Breast epithelium (tissue), 3 donors: ENCODE results near the gene SNTG2.

ENCODE experiments used
- CTCF ChIP-seq, 3 donors: fragments of 450-650 bp; IDR thresholded peaks; one replicate each; pipeline ENCODE4 v1.5.1; 2016 to 2017; ENCODE audit warnings: antibody characterized with exemption in 3 of 3, mild to moderate bottlenecking in 3 of 3, moderate library complexity in 3 of 3
- POLR2A ChIP-seq: fragments of 450-650 bp; IDR thresholded peaks from one replicate; pipeline ENCODE4 v1.6.1; 2016; ENCODE audit warnings: antibody characterized with exemption, mild to moderate bottlenecking, moderate library complexity

- no peak for TF ChIP-seq POLR2A
- TF ChIP-seq CTCF (IDR thresholded peaks at IDR 0.05): no peak
Measured at GRCh38 chr2:1318366-1319009, 367.8 kb downstream of the SNTG2 start.
